Measurements from ENCODE around the gene BBOF1. TPM values are rescaled to one million over a fixed set of nuclear protein-coding genes. Genes with fewer than 3 reads are reported as not detected.

Gene BBOF1
- total and polyA plus RNA-seq, 2 experiments from 2014 or later = 4.1 to 7.1 TPM

- TF ChIP-seq EZH2 (IDR thresholded peaks at IDR 0.05; ENCODE audit: borderline replicate concordance) (no peak), CTCF (IDR thresholded peaks at IDR 0.05; ENCODE audit: poor library complexity) (no peak), EZH2phosphoT487 (IDR thresholded peaks at IDR 0.05; ENCODE audit: low read depth, severe bottlenecking, unreplicated experiment) (no peak)
- no peaks in the 10 kb centered on the region for H3K4me1 ChIP-seq (ENCODE audit: insufficient read depth)
- no peak overlapping the region for H2AFZ ChIP-seq
- no peaks in the 10 kb centered on the region for H3K9me3 ChIP-seq (ENCODE audit: low read depth)
- H3K27ac ChIP-seq = peak overlapping the region; percentile 72
- H3K4me2 ChIP-seq = no peak overlapping the region
- H3K4me3 ChIP-seq = no peak overlapping the region
- no peaks in the 10 kb centered on the region for H4K20me1 ChIP-seq (ENCODE audit: insufficient read depth, poor library complexity, severe bottlenecking)
- no peaks in the 10 kb centered on the region for H3K36me3 ChIP-seq (replicated peaks; ENCODE audit: insufficient read depth, low read depth)
- peaks cover 11% of the 10 kb centered on the region for H3K79me2 ChIP-seq
- H3K9me2 ChIP-seq (replicated peaks; ENCODE audit: insufficient read depth) = no peaks in the 10 kb centered on the region
- WGBS (ENCODE audit: low lambda C conversion rate, missing lambda C conversion rate) = 63% methylated on average over 1 of the region's 1 CpG
- DNase-seq (ENCODE audit: low spot score) = peak; percentile 44
- no peaks in the 10 kb centered on the region for H3K27me3 ChIP-seq
Measured at GRCh38 chr14:74014299-74014698, 4.8 kb upstream of the BBOF1 start.

- no peak for DNase-seq (ENCODE audit: low spot score)
- peaks cover 12% of the 10 kb centered on the region for H3K79me2 ChIP-seq
- no peaks in the 10 kb centered on the region for H3K36me3 ChIP-seq (replicated peaks; ENCODE audit: insufficient read depth, low read depth)
- H3K9me3 ChIP-seq (ENCODE audit: low read depth) = no peaks in the 10 kb centered on the region
- no peaks in the 10 kb centered on the region for H3K27me3 ChIP-seq
- no peak overlapping the region for H3K4me3 ChIP-seq
- no peak for TF ChIP-seq EZH2phosphoT487 (IDR thresholded peaks at IDR 0.05; ENCODE audit: low read depth, severe bottlenecking, unreplicated experiment)
- H3K4me2 ChIP-seq = no peak overlapping the region
- no peaks in the 10 kb centered on the region for H3K4me1 ChIP-seq (ENCODE audit: insufficient read depth)
- 81% methylated on average over 3 of the region's 3 CpGs for WGBS (ENCODE audit: low lambda C conversion rate, missing lambda C conversion rate)
- H3K9me2 ChIP-seq (replicated peaks; ENCODE audit: insufficient read depth) = no peaks in the 10 kb centered on the region
- no peak overlapping the region for H2AFZ ChIP-seq
- H4K20me1 ChIP-seq (ENCODE audit: insufficient read depth, poor library complexity, severe bottlenecking) = no peaks in the 10 kb centered on the region
- H3K27ac ChIP-seq = no peak overlapping the region
Measured at GRCh38 chr14:74015176-74015575, 4.0 kb upstream of the BBOF1 start.

- H3K9me3 ChIP-seq (ENCODE audit: low read depth) = no peaks in the 10 kb centered on the region
- no peak overlapping the region for H2AFZ ChIP-seq
- no peak for DNase-seq (ENCODE audit: low spot score)
- no peaks in the 10 kb centered on the region for H3K9me2 ChIP-seq (replicated peaks; ENCODE audit: insufficient read depth)
- H3K27ac ChIP-seq = peak overlapping the region; percentile 15
- no peaks in the 10 kb centered on the region for H4K20me1 ChIP-seq (ENCODE audit: insufficient read depth, poor library complexity, severe bottlenecking)
- peaks cover 14% of the 10 kb centered on the region for H3K79me2 ChIP-seq
- no peak overlapping the region for H3K4me3 ChIP-seq
- H3K4me1 ChIP-seq (ENCODE audit: insufficient read depth) = no peaks in the 10 kb centered on the region
- H3K27me3 ChIP-seq = no peaks in the 10 kb centered on the region
- TF ChIP-seq EZH2 (IDR thresholded peaks at IDR 0.05; ENCODE audit: borderline replicate concordance) = no peak
- TF ChIP-seq CTCF (IDR thresholded peaks at IDR 0.05; ENCODE audit: poor library complexity) = no peak
- H3K4me2 ChIP-seq = no peak overlapping the region
- no peaks in the 10 kb centered on the region for H3K36me3 ChIP-seq (replicated peaks; ENCODE audit: insufficient read depth, low read depth)
Measured at GRCh38 chr14:74015963-74016362, 3.2 kb upstream of the BBOF1 start.

GRCh38 chr14:74018174-74018585 is 969 bp upstream of the BBOF1 start:
- DNase-seq (ENCODE audit: low spot score) = no peak
- Histone ChIP-seq H3K36me3 (replicated peaks; ENCODE audit: insufficient read depth, low read depth) (no peaks in the 10 kb centered on the region), H3K9me2 (replicated peaks; ENCODE audit: insufficient read depth) (no peaks in the 10 kb centered on the region), H3K9me3 (ENCODE audit: low read depth) (no peaks in the 10 kb centered on the region), H3K4me1 (ENCODE audit: insufficient read depth) (no peaks in the 10 kb centered on the region), H2AFZ (peak overlapping the region; percentile 92), H3K27ac (peak overlapping the region; percentile 99), H3K4me2 (peak overlapping the region; percentile 76), H3K27me3 (no peaks in the 10 kb centered on the region), H3K4me3 (peak overlapping the region; percentile 85), H3K79me2 (peaks cover 14% of the 10 kb centered on the region), H4K20me1 (ENCODE audit: insufficient read depth, poor library complexity, severe bottlenecking) (no peaks in the 10 kb centered on the region)
- WGBS (ENCODE audit: low lambda C conversion rate, missing lambda C conversion rate) = 13% methylated on average over 8 of the region's 8 CpGs
- TF ChIP-seq EZH2 (IDR thresholded peaks at IDR 0.05; ENCODE audit: borderline replicate concordance) (no peak), CTCF (IDR thresholded peaks at IDR 0.05; ENCODE audit: poor library complexity) (no peak), EZH2phosphoT487 (IDR thresholded peaks at IDR 0.05; ENCODE audit: low read depth, severe bottlenecking, unreplicated experiment) (no peak)
